Mucosa of rectum (tissue), 2 donors: ENCODE results near the gene PHYHD1.
A peak's percentile ranks its signal among the peaks of the same experiment; 100 is the strongest.

Experiments used
- H3K27ac ChIP-seq, 2 donors: one replicate each; pipeline ENCODE4 v1.7.0; 2013; ENCODE audit warnings: inconsistent platforms in 2 of 2, low read depth in 2 of 2, low read length in 2 of 2
- H3K27me3 ChIP-seq, 2 donors: one replicate each; pipeline ENCODE4 v1.7.0; 2013; ENCODE audit warnings: low read length in 2 of 2; ENCODE audit not compliant: control insufficient read depth in 2 of 2, insufficient read depth in 2 of 2
- H3K36me3 ChIP-seq, 2 donors: one replicate each; pipeline ENCODE4 v1.7.0; 2013; ENCODE audit warnings: low read length in 2 of 2; ENCODE audit not compliant: control insufficient read depth in 2 of 2, insufficient read depth in 2 of 2
- H3K4me1 ChIP-seq, 2 donors: one replicate each; pipeline ENCODE4 v1.7.0; 2013; ENCODE audit warnings: low read length in 2 of 2, mild to moderate bottlenecking in 1 of 2; ENCODE audit not compliant: control insufficient read depth in 2 of 2, insufficient read depth in 2 of 2
- H3K4me3 ChIP-seq, 2 donors: one replicate each; pipeline ENCODE4 v1.7.0; 2013; ENCODE audit warnings: low read length in 2 of 2
- H3K9ac ChIP-seq, 2 donors: one replicate each; pipeline ENCODE4 v1.7.0; 2013; ENCODE audit warnings: low read length in 2 of 2, low read depth in 1 of 2, mild to moderate bottlenecking in 1 of 2
- H3K9me3 ChIP-seq, 2 donors: one replicate each; pipeline ENCODE4 v1.7.0; 2013; ENCODE audit warnings: low read length in 2 of 2; ENCODE audit not compliant: control insufficient read depth in 2 of 2
- donor health status: healthy.
- donor health status: Normal muscosa, but diverticular disease.

PHYHD1 gene

DNA sequence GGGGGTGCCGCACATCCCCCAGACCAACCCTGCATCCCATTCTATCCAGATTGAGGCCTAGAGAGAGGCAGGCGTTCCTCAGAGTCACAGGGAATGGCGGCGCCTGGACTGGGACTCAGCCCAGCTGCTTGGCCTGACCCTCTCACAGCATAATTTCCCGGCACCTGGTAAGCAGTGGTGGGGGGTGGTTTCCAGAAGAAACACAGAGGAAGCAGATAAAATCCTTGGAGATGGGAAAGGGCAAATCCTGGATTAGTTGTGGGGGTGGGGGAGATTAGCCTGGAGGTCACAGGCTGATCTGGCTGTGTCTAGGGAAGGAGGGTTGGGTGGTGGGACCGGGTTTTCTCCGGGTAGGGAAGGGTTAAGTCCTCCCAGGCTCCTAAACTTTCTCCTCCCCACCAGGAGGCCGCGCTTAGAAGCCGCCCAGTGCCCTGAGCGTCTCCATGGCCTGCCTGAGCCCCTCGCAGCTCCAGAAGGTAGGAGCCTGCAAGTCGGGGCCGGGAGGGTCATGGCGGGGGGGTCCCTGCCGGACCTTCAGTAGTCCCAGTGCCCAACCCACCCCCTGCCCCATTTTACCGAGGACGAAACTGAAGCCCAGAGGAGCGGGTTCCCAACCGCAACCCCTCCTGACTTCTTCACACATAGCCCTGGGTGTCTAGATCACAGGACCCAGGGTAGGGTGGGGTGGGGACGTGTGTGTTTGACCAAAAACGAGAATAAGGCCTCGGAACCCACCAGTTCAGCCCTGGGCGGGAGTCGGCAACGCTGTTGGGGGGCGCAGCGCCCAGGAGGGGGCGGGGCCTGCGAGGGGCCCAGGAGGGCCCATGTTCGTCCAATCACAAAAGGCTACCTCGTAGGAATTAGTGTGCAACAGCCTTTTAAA is 1.3 kb downstream of the PHYHD1 start:
- H3K4me1 ChIP-seq = no peaks in the 10 kb centered on the region
- peak overlapping the region; percentile 38 to 61 for H3K27ac ChIP-seq
- no peaks in the 10 kb centered on the region for H3K9me3 ChIP-seq

DNA sequence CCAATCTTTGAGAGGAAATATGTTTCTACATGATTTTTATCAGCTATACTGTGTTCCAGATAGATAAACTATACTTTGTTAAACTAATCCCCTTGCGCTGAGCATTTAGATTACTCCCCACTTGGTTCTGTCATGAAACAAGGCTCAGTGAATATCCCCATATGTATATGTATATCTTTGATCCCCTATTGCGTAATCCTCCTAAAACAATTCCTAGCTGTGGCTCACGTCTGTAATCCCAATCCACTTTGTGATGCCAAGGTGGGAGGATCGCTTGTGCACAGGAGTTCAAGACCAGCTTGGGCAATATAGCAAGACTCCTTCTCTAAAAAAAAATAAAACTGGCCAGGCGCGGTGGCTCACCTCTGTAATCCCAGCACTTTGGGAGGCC is 2.7 kb downstream of the PHYHD1 start:
- Histone ChIP-seq H3K27ac (no peak overlapping the region), H3K36me3 (no peaks in the 10 kb centered on the region), H3K4me3 (no peak overlapping the region), H3K9ac (no peak overlapping the region), H3K27me3 (no peaks in the 10 kb centered on the region), H3K9me3 (no peaks in the 10 kb centered on the region), H3K4me1 (no peaks in the 10 kb centered on the region)

More for the DNA sequence above, 1.3 kb downstream of the PHYHD1 start:
- peak overlapping the region; percentile 44 to 63 for H3K9ac ChIP-seq
- no peaks in the 10 kb centered on the region for H3K27me3 ChIP-seq
- peaks cover 0 to 5% of the 10 kb centered on the region in 2 donors for H3K36me3 ChIP-seq
- peak overlapping the region; percentile 47 to 59 for H3K4me3 ChIP-seq

DNA sequence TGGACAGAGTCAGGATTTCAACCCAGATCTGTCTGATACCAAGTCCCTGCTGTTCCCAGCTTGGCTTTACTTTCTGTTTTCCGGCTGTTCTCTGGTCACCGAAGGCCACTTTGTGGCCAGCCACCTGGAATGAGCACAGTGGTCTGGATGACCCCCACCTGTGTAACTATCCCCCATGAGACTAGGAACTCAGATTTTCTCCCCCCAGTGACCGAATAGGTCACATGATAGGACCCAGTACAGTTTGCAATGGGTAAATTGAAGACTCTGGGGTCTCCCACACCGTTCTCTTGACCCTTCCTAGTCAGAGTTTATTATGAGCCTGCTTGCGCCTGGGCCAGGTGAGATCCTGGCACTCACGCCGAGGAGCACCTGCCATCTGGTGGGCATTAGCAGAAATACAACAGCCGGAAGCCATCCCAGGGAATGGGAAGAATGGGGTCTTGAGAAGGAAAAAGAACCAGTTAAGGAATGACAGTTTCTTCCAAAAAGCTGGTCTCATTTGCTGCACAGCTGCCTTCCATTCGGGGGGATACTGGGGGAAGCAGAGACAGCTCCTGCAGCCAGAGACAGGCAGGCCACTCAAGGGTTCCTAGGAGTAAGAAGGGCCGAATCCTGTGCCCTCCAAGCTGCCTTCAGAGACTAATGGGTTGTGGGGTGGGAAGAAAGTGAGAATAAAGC is 7.1 kb downstream of the PHYHD1 start:
- H3K4me3 ChIP-seq = no peak overlapping the region
- no peaks in the 10 kb centered on the region for H3K4me1 ChIP-seq
- H3K27ac ChIP-seq = no peak overlapping the region
- H3K36me3 ChIP-seq = no peaks in the 10 kb centered on the region
- no peaks in the 10 kb centered on the region for H3K9me3 ChIP-seq
- H3K9ac ChIP-seq = no peak overlapping the region
- no peaks in the 10 kb centered on the region for H3K27me3 ChIP-seq

DNA sequence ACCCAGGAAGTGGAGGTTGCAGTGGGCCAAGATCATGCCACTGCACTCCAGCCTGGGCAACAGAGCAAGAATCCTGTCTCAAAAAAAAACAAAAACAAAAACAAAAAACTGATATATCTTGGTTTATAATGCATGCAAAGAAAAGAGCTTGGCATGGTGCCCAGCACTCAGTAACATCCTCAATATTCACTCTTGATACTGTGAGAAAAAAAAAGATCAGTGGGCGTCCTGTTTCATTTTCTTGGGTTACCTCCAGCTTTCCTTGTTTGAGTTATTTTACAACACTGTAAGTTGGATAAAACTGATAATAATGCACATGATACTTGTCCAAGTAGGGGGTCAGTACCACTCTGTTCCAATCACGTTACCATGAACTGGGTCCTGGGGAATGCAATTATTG is 7.8 kb downstream of the PHYHD1 start:
- no peak overlapping the region for H3K9ac ChIP-seq
- no peaks in the 10 kb centered on the region for H3K36me3 ChIP-seq
- H3K27ac ChIP-seq = no peak overlapping the region
- H3K4me1 ChIP-seq = no peaks in the 10 kb centered on the region
- H3K27me3 ChIP-seq = no peaks in the 10 kb centered on the region
- no peak overlapping the region for H3K4me3 ChIP-seq
- no peaks in the 10 kb centered on the region for H3K9me3 ChIP-seq

DNA sequence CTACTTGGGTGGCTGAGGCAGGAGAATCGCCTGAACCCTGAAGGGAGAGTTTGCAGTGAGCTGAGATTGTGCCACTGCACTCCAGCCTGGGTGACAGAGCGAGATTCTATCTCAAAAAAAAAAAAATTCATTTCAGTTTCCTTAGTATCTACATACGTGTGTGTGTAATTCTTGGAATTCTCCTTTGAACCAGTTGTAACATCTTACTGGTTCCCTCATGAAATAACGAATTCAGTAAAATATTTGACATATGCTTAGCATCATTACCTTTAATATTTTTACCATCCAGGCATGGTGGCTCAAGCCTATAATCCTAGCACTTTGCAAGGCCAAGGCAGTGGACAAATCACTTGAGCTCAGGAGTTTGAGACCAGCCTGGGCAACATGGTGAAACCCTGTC is 8.8 kb downstream of the PHYHD1 start:
- Histone ChIP-seq H3K9ac (no peak overlapping the region), H3K36me3 (no peaks in the 10 kb centered on the region), H3K27ac (no peak overlapping the region), H3K9me3 (no peaks in the 10 kb centered on the region), H3K27me3 (no peaks in the 10 kb centered on the region), H3K4me3 (no peak overlapping the region), H3K4me1 (no peaks in the 10 kb centered on the region)

DNA sequence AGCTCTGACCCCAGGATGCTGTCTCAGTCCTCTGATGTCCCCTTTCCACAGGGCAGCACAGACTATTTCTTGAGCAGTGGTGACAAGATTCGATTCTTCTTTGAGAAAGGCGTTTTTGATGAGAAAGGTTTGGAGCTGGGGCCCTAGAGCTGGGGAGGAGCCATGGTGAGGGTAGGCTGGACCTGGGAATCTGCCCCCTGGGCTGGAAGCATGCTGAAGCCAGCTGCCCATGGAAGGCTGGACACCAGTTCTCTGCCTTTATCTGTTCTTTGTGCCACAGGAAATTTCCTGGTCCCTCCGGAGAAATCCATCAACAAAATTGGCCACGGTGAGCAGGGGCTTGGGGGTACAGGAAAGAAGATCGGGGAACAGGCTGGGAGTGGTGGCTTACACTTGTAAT is 12.9 kb downstream of the PHYHD1 start:
- Histone ChIP-seq H3K4me3 (no peak overlapping the region), H3K9me3 (no peaks in the 10 kb centered on the region), H3K36me3 (no peaks in the 10 kb centered on the region), H3K27ac (no peak overlapping the region), H3K9ac (no peak overlapping the region), H3K27me3 (no peaks in the 10 kb centered on the region), H3K4me1 (no peaks in the 10 kb centered on the region)

DNA sequence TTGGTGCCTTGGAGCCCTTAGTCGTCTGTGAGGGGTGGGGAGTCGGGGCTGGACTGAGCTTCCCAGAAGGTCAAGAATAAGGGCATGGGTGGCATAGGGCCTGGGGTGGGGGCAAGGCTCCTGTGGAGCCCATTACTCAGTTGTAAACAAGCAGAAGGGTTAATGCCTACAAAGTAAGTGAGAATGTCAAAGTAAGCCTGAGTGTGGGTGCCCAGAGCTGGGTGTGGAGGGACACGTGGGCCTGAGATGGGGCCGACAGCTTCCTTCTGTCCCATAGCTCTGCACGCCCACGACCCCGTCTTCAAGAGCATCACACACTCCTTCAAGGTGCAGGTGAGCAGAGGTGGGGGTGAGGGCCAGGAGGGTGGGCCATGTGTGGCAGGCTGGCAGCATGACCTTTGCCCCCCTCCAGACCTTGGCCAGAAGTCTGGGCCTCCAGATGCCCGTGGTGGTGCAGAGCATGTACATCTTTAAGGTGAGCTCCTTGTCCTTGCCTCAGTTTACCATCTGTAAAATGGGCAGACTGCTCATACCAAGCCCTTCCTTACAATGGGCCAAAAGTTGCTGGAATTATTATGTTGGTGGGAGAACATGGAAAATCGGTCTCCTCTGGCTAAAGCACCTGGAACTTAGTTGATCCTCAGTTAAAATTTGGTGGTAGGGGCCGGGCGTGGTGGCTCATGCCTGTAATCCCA is 15.5 kb downstream of the PHYHD1 start:
- no peak overlapping the region for H3K27ac ChIP-seq
- H3K9ac ChIP-seq = no peak overlapping the region
- no peaks in the 10 kb centered on the region for H3K36me3 ChIP-seq
- H3K9me3 ChIP-seq = no peaks in the 10 kb centered on the region
- no peak overlapping the region for H3K4me3 ChIP-seq
- no peaks in the 10 kb centered on the region for H3K27me3 ChIP-seq
- no peaks in the 10 kb centered on the region for H3K4me1 ChIP-seq

DNA sequence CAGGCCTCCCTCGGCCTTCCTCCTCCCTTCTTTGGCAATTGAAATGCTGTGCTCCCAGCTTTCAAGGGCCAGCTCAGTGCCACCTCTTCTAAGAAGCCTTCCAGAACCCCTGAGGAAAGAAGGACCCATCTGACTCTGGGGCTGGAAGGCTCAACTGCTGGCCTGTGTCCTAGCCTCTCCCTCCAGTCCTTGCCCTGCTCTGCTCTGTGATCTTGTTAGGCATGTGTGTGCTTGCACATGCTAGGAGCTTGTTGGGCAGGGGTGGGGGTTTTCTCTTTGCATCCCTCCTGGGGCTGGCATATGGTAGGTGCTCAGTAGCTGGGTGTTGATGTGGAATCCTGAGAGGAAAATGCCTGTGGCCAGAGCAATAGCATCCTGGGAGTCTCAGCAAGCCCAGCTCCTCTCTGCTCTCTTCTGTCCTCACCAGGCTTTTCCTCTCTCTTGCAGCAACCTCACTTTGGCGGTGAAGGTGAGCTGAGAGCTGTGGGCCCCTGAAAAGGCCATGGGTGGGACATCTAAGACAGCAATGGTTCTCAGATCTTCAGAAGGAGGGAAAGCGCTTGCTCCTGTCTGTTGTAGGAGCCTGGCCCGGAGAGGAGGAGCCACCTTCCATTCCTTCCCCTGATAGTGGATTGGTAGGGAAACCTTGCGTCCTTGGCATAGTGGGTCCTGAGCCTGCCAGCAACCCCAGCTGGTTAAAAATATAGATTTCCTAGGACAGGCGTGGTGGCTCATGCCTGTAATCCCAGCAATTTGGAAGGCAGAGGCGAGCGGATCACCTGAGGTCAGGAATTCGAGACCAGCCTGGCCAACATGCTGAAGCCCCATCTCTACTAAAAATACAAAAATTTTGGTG is 16.8 kb downstream of the PHYHD1 start:
- Histone ChIP-seq H3K9me3 (no peaks in the 10 kb centered on the region), H3K9ac (no peak overlapping the region), H3K4me3 (no peak overlapping the region), H3K4me1 (no peaks in the 10 kb centered on the region), H3K27ac (no peak overlapping the region), H3K36me3 (no peaks in the 10 kb centered on the region), H3K27me3 (no peaks in the 10 kb centered on the region)

DNA sequence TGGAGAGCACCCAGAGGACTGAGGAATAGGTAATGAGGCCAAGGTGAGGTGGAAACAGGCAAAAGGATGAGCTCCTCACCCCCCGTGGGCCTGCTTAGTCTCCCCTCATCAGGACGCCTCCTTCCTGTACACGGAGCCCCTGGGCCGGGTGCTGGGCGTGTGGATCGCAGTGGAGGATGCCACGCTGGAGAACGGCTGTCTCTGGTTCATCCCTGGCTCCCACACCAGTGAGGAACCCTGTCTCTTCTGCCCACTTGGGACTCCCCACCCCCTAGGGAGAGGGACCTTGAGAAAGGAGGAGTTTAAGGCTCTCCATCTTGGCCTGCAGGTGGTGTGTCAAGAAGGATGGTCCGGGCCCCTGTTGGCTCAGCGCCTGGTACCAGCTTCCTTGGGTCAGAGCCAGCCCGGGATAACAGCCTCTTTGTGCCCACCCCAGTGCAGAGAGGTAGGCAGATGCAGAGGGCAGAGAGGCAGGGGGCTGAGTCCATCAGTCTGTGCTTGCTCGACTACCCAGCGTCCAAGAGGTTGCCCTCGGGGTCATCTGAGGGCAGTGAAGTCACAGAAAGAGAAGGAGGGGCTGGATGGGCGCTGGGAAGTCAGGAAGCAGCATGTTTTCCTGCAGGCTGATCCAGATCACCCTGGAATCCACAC is 19.6 kb downstream of the PHYHD1 start:
- no peak overlapping the region for H3K27ac ChIP-seq

More for the DNA sequence above, 19.6 kb downstream of the PHYHD1 start:
- H3K9me3 ChIP-seq = no peaks in the 10 kb centered on the region
- H3K9ac ChIP-seq = no peak overlapping the region
- no peaks in the 10 kb centered on the region for H3K36me3 ChIP-seq
- H3K4me3 ChIP-seq = no peak overlapping the region
- H3K4me1 ChIP-seq = no peaks in the 10 kb centered on the region
- H3K27me3 ChIP-seq = no peaks in the 10 kb centered on the region
